ENCODE results near the gene RDH13.
A peak's percentile ranks its signal among the peaks of the same experiment; 100 is the strongest.

The RDH13 gene

DNA sequence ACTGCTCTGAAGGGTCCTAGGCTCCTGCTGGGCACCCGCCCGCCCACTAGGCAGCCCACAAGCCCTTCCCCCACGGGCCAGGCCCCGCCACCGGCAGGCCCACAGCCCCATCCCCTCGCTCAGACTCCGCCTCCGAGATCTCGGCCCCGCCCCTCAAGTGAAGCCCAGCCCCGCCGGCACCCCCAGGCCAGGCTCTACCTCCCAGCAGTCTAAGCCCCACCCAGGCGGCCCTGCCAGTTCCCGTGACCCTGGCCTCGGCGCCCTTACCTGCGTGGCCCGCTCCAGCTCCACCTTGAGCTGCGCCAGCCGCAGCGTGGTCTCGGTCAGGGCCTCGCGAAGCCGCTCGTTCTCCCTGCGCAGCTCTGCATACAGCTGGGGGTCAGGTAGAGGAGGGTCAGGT, 29.0 kb upstream of the RDH13 start:
- DNase-seq (ENCODE audit: low read depth in 2 of 2, low spot score in 1 of 2), result no peak

DNA sequence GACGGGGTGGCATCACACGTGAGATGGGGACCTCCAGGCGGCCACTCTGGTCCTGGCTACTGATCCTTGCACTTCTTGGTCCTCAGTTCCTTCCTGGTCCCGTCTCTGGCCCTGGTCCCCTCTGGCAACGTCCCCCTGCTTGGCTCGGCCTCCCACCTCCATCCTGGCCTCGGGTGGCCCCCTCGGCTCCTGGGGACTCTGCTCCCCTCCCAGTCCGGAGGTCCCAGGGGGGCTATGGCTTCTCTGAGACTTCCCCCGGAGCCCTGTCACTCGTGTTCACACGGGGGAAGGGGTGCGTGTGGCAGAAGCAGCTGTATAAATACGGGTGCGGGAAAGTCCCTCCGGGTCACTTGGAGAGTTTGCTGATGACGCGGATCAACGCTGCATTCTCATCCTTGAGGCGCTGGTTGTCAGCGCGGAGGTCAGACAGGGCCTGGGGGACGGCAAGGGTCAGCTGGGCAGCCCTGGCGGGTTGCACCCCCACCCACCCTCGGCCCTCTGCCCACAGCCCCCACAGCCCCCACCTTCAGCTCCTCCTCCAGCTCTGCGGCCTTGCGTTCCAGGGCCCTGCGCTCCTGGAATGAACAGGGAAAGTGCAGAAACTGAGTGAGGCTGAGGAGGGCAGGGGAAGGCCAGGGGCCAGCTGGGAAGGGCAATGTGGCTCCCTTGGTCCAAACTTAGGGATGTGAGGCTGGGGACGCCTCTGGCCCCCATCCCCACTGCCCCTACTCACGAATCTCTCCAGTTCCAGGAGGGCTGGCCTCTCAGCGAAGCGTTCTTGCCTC, 28.4 kb upstream of the RDH13 start:
- no peak for DNase-seq (ENCODE audit: low read depth in 2 of 2, low spot score in 1 of 2)

DNA sequence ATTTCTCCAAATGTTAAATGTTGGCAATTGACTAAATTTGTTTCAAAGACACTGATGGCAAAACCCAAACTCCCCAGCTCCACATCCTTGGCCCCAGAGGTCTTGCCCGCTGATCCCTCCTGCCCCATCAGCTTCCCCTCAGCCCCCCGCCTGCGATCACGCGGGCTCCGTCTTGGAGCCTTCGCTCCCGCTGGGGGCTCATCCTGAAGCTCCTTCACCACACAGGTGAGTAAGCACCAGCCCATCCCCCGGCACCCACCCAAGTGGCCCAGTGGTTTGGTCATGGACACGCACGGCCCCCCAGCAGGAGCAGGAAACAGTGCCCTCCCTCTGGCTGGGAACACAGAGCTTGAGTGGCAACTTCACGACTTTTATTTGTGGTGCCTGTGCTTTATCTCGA, 27.6 kb upstream of the RDH13 start:
- DNase-seq (ENCODE audit: low read depth in 2 of 2, low spot score in 1 of 2), result no peak

DNA sequence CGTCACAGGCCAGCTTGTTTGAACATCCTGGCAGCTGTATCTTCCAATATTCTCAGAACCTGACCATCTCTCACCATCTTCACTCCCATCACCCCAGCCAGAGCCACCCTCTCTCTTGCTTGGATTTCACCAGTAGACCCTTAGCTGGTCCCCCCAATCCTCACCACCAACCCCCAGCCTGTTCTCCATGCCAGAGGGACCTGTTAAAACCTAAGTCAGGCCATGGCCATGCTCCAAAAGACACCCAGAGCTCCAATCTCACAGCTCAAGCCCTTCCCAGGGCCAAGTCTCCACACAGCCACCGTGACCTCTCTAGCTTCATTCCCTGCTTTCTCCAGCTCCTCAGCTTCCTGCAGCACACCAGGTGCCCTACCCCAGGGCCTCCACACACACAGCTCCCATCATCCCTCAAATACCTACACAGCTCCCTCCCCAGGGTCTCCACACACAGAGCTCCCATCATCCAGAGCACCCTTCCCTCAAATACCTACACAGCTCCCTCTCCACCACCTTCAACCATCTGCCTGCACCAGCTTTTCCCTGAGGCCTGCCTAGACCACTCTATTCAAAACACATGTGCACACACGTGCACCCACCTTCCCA, 26.5 kb upstream of the RDH13 start:
- DNase-seq (ENCODE audit: low read depth in 2 of 2, low spot score in 1 of 2), result no peak

DNA sequence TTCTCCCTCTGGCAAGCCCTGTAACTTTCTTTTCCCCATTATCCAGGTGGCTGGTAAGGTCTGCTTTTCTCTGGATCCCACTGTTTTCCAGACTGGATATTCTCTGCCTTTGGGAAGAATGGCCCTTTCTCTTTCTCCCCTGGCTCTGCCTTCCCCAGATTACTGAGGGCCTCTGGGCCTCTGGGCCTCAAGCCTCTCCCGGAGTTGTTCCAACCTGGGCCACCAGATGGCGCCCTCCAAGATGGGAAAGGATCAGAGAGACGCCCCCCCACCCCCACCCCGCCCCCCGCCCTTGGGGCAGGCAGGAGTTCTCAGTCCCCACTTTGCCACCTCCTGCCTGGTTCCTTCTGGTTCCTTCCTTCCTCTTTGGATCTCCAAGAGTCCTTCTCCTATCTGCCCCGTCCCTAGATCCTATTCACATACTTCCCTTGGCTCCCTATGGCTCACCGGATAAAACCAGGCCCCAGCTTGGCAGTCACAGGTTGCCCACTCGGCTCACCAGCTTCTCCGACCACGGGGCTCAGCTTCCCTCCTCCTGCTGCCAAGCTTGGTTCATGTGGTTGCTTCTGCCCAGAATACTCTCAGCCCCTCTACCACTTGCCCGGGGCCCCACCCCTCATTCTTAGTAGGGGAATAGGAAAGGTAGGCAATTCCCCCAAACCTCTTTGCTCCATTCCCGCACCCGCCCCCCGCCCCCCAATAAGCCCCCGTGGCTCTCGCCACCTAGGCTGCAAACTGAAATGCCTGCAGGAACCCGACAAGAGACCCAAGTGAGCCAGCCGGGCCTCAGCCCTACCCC, 25.8 kb upstream of the RDH13 start:
- DNase-seq (ENCODE audit: low read depth in 2 of 2, low spot score in 1 of 2), result peak; percentile 39 to 85

DNA sequence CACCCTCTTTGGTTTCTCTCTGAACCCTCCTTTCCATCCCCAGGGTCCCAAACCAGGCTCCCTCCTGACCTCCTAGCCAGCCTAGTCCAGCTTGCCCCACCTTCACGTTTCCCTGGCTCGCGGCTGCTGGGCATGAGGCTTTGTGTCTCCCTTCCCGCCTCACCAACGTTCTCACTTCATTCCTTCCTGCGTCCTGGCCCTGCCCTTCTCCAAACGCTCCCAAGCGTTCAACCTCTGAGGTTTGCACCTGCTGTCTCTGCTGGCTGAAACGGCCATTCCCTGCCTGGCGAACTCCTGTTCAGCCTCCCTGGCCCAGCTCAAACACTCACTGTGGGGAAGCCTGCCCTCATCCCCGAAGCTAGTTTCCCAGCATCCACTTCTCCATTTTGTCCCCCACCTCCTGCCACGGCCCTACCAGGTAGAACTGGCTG, 25.1 kb upstream of the RDH13 start:
- DNase-seq (ENCODE audit: low read depth in 2 of 2, low spot score in 1 of 2), result no peak

DNA sequence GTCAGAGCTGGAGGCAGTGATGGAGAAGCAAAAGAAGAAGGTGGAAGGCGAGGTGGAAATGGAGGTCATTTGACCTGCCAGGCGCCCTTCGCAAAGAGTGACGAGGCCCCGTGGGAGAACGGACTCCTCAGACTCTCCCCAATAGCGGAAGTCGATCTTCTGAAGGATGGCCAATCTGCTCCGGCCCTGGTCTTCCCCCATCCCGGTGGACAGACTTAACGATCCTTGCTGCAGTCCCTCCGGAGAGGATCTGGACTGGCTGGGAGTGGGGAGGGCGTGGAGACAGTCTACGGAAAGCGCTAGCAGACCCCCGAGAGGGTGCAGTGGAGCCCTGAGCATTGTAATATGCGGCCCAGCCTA, 24.6 kb upstream of the RDH13 start:
- DNase-seq (ENCODE audit: low read depth in 2 of 2, low spot score in 1 of 2), result no peak

DNA sequence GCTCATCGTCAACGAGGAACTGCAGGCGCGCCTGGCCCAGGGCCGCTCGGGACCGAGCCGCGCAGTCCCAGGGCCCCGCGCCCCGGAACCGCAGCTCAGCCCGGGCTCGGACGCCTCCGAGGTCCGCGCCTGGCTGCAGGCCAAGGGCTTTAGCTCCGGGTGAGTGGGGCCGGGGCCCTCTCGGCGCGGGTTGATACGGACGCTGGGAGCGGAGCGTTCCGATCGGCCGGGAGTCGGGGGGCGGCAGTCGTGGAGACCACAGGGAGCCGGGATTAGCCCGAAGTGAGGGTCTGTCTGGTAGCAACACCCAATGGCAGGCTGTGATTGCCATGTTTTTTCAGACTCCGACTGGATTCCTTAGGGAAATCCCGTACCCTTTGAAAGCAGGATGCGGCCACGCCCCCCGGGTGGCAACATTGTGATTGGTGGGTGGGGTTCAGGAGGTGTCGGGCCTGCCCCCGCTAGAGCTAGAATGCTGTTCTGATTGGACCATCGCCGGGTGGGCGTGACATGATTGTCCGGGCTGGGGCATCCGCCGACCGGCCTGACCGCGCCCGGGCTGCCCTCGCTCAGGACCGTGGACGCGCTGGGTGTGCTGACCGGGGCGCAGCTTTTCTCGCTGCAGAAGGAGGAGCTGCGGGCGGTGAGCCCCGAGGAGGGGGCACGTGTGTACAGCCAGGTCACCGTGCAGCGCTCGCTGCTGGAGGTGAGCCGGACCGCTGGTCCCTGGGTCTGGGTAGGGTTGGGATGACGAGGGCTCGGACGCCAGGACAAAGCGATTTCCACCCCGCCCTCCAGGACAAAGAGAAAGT, 24.0 kb upstream of the RDH13 start:
- DNase-seq (ENCODE audit: low read depth in 2 of 2, low spot score in 1 of 2), result no peak

DNA sequence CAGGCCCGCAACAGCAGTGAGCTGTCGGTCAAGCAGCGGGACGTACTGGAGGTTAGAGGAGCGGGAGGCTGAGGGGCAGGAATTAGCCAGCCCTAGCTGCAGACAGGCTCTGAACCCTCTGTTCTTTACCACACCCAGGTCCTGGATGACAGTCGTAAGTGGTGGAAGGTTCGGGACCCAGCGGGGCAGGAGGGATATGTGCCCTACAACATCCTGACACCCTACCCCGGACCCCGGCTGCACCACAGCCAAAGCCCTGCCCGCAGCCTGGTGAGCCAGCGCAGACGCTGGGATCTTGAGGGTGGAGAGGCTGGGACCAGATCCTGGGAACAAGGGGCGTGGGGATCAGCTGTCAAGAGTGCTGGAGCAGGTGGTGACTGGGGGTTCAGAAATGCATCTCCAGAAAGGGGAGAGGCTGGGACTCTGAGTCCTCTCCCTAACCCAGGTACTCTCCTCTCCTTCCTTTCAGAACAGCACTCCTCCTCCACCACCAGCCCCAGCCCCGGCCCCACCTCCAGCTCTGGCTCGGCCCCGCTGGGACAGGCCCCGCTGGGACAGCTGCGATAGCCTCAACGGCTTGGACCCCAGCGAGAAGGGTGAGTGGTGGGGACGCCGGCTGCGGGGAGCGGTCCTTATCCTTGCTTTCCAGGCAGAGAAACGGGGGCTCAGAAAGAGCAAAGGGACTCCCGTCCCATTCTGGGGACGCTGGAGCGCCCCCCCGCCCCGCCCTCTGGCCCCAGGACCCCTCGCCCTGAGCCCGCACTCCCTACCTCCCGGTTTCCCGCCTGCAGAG, 23.2 kb upstream of the RDH13 start:
- DNase-seq (ENCODE audit: low read depth in 2 of 2, low spot score in 1 of 2), result no peak

DNA sequence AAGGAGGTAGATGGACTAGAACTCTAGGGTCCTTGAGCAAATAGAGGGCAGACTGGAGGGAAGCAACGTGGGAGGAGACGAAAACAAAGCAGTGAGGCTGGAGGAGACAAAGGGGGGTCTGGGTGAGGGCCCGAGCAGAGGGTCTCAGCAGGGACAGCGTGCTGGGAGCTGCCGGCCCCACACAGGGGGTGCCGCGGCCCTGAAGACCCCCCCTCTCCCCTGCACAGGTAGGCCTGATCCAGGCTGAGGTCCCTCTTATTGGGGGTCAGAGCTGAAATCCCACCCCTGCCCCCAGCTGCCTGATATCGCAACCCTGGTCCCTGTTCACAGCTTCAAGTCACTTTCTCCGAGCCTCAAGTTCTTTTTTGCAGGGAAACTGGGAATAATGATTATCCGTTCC, 21.5 kb upstream of the RDH13 start:
- no peak for DNase-seq (ENCODE audit: low read depth in 2 of 2, low spot score in 1 of 2)

DNA sequence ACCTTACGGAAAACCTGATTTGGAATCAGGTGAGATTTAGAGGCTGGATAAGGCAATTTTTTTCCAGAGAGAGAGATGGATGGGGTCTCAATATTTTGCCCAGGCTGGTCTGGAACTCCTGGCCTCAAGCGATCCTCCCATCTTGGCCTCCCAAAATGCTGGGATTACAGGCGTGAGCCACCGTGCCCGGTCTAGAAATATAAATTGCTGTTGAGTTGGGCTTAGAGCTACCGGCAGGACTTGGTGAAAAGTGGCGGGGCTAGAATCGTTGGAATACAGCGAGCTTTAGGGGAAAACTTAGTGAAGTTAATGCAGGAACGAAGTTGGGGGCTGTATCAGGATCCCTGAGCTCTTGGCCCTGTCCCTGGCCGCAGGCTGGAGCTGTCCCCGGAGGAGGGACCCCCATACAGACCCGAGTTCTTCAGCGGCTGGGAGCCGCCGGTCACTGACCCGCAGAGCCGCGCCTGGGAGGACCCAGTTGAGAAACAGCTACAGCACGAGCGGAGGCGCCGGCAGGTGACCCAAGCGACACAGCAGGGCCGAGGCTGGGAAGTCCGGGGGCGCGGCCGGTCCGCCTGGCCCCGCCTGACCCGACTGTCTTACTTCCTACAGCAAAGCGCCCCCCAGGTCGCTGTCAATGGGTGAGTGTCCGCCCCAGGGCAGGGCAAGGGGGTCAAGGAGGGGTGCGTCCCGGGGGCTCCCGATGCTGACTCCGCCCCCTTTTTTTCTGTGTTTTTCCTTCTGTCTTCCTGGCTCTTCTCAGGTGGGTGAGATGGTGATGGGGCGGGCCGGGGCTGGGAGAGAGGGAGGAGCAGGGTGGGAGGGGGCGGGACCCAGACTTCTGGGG, 20.3 kb upstream of the RDH13 start:
- DNase-seq (ENCODE audit: low read depth in 2 of 2, low spot score in 1 of 2), result no peak

DNA sequence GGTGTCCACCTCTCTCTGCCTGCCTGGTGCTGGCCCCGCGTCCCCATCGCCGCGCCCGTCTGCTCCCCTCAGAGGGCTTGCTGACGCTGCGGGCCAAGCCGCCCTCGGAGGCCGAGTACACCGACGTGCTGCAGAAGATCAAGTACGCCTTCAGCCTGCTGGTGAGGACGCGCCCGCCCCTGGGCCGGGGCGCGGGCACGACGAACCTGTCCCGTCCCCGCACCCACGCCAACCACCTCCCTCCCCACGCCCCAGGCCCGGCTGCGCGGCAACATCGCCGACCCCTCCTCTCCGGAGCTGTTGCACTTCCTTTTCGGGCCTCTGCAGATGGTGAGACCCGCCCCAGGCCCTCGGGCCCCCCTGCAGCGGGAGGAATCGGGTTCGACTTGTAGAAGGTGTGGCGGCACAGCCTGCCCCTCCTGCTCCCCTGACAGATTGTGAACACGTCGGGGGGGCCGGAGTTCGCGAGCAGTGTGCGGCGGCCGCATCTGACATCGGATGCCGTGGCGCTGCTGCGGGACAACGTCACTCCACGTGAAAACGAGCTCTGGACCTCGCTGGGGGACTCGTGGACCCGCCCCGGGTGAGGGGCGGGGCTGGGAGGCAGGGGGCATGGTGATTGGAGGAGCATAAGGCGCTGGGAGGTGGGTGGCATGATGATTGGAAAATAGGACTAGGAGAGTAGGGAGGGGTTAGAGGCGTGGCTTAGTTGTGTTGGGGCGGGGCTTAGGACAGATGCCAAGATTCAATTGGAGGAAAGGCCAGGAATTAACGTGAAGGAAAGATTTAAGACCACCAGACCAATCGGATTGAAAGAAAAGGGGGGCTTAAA, 19.3 kb upstream of the RDH13 start:
- DNase-seq (ENCODE audit: low read depth in 2 of 2, low spot score in 1 of 2), result no peak

DNA sequence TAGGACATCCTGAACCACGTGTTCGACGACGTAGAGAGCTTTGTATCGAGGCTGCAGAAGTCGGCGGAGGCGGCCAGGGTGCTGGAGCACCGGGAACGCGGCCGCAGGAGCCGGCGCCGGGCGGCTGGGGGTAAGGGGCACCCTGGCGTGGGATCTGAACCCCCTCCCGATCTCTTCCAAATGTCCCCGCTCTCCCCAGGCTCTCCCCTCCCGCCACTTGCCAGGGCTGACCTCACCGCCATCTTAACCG, 18.7 kb upstream of the RDH13 start:
- DNase-seq (ENCODE audit: low read depth in 2 of 2, low spot score in 1 of 2), result no peak

DNA sequence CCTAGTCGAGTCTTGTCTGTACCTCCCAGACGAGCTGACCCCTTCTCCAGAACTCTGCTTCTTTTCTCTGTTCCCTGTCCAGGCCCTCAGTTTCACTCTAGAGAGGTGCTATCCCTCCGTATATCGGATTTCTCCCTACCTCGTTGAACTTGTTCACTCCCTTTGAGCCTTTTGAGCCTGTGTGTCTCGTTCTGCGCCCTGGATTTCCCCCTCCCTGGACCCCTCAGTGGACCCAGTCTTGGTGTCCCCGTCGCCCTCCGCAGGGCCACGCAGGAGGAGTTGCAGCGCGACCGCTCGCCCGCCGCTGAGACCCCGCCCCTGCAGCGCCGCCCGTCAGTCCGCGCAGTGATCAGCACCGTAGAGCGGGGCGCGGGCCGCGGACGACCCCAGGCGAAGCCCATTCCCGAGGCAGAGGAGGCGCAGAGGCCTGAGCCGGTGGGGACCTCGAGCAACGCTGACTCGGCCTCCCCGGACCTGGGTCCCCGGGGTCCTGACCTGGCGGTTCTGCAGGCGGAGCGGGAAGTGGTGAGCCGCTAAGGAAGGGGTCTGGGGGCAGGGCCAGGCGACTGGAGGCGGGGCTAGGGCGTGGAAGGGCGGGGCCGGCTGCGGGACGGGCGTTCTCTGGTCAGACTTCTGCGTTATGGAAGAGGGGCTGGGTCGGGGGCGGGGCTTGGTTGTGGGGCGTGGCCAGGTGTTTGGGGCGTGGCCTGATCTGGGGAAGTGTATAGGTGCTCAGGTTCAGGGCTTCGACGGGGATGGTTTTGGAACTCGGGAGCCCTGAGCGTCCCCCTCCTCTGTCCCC, 18.2 kb upstream of the RDH13 start:
- peak; percentile 67 to 71 for DNase-seq (ENCODE audit: low read depth in 2 of 2, low spot score in 1 of 2)

DNA sequence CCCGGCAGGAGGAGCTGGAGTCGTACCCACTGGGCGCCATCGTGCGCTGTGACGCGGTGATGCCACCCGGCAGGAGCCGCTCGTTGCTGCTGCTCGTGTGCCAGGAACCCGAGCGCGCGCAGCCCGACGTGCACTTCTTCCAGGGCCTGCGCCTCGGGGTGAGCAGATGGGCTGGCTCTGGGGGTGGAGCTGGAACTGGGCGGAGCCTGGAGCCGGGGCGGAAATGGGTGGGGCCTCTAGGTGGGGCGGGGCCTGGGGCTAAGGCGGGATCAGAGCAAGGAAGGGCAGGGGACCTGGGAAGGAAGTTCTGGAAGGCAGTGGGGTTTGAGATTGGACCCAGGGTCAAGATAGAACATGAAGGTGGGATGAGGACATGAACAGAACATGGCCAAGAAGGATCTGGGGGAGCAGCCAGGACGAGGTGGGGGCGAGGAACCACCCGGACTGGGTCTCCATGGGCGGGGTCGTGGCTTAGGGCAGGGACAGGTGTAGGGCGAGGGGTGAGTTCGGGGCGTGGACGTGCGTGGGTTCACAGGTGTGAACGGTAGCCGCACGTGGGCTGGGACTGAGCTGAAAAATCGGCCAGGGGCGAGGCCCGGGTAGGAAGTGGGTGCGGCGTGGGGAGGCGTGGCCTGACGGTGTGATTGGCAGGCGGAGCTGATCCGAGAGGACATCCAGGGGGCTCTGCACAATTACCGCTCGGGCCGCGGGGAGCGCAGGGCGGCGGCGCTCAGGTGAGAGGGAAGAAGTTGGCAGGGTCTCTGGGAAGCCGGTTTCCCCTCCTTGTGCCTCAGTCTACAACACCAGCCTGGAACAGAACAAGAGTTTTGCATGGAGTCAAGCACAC, 17.4 kb upstream of the RDH13 start:
- DNase-seq (ENCODE audit: low read depth in 2 of 2, low spot score in 1 of 2), result no peak

DNA sequence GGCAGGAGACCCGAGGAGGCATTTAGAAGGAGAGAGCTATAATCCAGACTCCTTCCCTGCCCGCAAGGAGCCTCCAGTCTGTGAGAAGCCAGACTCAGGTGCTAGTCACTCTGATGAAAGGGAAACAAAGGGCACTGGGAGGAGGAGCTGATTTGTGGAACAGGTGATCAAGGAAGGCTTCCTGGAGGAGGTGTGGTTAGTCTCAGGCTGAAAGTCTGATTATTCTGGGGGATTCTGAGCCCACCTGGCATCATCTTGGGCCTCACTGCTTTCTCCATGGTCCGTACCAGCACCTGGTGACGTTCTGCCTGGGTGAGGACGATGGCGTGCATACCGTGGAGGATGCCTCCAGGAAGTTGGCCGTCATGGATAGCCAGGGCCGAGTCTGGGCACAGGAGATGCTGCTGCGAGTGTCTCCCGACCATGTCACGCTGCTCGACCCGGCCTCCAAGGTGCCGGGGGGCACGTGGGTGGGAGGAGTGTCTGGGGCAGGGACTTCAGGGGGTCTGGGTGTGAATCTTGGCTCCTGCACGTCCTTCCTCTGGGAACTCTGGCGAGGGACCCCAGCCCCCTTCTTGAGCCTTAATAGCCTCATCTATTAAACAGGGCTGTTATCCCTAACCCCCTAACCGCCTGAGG, 16.6 kb upstream of the RDH13 start:
- no peak for DNase-seq (ENCODE audit: low read depth in 2 of 2, low spot score in 1 of 2)

DNA sequence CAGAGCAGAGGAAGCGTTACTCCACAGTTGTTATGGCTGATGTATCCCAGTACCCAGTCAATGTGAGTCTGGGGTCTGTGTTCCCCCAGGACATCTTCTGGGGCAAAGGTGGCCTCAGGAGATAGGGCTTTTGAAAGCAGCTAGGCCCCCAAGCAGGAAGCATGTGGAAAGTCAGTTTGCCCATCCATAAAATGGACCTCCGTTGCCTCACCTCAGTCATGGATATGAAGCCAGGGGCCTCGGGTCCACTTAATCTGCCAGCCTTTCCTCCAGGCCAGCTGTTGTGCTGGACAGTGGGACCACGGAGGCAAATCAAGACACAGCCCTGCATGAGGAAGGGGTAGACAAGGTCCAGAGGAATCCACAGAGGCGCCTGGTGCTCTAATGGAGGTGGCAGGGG, 16.0 kb upstream of the RDH13 start:
- no peak for DNase-seq (ENCODE audit: low read depth in 2 of 2, low spot score in 1 of 2)

All from stimulated activated CD8-positive, alpha-beta memory T cell treated with anti-CD3 and anti-CD28 coated beads, Interleukin-4, amount 100 ng/mL, for 4 hours (primary cell).